Prostate gland (tissue), 2 donors: ENCODE measurements around the gene PSMB1.

Source experiments
- POLR2A ChIP-seq: fragments of 450-650 bp; IDR thresholded peaks from one replicate; pipeline ENCODE4 v1.6.1; 2016; ENCODE audit warnings: antibody characterized with exemption, mild to moderate bottlenecking
- TF ChIP-seq, protein P1 (sequence below), 4 experiments: fragments of 200-600 bp in 2 of 4; fragments of 450-650 bp in 2 of 4; sonication (generic) in 2 of 4; IDR thresholded peaks; 1 replicate in 3 of 4; 2 replicates in 1 of 4; pipeline ENCODE4 v1.5.1; 2016 to 2019; ENCODE audit warnings: antibody characterized with exemption in 4 of 4, mild to moderate bottlenecking in 2 of 4, moderate library complexity in 2 of 4

DNA sequence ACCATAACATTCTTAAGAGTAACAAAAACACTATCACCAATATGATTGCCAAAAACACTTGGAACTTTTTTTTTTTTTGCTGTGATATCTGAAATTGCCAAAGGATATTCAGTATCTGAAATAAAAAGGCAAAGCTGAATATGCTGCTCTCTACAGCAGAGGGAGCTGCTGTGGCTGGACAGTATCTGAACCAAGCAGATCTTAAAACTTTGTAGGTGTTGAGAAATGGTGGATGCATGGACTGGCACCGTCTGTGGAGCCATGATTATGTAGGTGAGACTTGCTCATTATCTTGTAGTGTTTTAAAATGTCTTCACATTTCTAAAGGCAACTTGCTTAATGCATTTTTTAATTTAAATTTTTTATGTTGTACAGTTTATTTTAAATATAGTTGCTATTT lies 22.1 kb upstream of the PSMB1 start:
- TF ChIP-seq, protein P1, sequence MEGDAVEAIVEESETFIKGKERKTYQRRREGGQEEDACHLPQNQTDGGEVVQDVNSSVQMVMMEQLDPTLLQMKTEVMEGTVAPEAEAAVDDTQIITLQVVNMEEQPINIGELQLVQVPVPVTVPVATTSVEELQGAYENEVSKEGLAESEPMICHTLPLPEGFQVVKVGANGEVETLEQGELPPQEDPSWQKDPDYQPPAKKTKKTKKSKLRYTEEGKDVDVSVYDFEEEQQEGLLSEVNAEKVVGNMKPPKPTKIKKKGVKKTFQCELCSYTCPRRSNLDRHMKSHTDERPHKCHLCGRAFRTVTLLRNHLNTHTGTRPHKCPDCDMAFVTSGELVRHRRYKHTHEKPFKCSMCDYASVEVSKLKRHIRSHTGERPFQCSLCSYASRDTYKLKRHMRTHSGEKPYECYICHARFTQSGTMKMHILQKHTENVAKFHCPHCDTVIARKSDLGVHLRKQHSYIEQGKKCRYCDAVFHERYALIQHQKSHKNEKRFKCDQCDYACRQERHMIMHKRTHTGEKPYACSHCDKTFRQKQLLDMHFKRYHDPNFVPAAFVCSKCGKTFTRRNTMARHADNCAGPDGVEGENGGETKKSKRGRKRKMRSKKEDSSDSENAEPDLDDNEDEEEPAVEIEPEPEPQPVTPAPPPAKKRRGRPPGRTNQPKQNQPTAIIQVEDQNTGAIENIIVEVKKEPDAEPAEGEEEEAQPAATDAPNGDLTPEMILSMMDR (IDR thresholded peaks at IDR 0.05): no peak
- TF ChIP-seq POLR2A: no peak
